MM.1S (cell line): ENCODE results near the gene BCOR.

Source experiments
- EZH2 ChIP-seq: fragments of 300-600 bp; sonication (generic); optimal IDR thresholded peaks from 2 replicates; pipeline ENCODE3; 2017; ENCODE audit warnings: low read depth, mild to moderate bottlenecking, antibody characterized with exemption, low read length, mixed read lengths
- TF ChIP-seq, protein P1 (sequence below): fragments of 300-600 bp; sonication (generic); IDR thresholded peaks from 2 replicates; pipeline ENCODE4 v1.5.1; 2016; ENCODE audit warnings: antibody characterized with exemption, low read length, mixed read lengths

DNA sequence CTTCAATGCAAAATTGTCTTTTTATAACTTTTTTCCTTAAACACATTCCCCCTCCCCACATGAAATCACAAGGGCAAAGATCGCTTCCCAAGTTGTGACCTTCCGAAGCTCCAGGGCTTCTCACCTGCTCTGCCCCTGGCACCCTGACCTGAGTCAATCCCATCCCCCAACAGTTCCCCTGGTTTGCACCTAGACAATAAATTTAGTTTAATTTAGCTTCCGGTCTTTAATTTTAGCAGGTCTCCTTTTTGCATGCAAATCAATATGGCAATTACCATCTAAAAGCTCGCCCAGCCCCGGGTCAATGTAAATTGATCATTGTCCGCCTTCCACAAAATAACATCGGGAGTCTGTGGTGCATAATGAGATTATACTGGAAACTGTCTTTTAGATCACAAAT lies 6.8 kb downstream of the BCOR start:
- TF ChIP-seq, protein P1, sequence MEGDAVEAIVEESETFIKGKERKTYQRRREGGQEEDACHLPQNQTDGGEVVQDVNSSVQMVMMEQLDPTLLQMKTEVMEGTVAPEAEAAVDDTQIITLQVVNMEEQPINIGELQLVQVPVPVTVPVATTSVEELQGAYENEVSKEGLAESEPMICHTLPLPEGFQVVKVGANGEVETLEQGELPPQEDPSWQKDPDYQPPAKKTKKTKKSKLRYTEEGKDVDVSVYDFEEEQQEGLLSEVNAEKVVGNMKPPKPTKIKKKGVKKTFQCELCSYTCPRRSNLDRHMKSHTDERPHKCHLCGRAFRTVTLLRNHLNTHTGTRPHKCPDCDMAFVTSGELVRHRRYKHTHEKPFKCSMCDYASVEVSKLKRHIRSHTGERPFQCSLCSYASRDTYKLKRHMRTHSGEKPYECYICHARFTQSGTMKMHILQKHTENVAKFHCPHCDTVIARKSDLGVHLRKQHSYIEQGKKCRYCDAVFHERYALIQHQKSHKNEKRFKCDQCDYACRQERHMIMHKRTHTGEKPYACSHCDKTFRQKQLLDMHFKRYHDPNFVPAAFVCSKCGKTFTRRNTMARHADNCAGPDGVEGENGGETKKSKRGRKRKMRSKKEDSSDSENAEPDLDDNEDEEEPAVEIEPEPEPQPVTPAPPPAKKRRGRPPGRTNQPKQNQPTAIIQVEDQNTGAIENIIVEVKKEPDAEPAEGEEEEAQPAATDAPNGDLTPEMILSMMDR = no peak
- no peak for TF ChIP-seq EZH2
